HT-29 (cell line): ENCODE data around the gene HBG1. TPM values are rescaled to one million over a fixed set of nuclear protein-coding genes. Genes with fewer than 3 reads are reported as not detected.
"Not testable (repeated sequence)": the region's sequence is repeated elsewhere in the genome, so short reads cannot be mapped to it uniquely, and the experiment has no call there.

ENCODE experiments used
- DNase-seq: peaks from one replicate; pipeline ENCODE4 v3.0.0-alpha.2; 2015; ENCODE audit warnings: low spot score
- total RNA-seq: library from RNA; depleted of rRNA; stranded (reverse); fragments of >200 nt; shearing (Covaris generic); gene quantifications from 2 replicates; pipeline ENCODE4 v1.2.3, GENCODE V29; 2014; rRNA removed

HBG1 gene
- not detected in 2 replicates for total RNA-seq

- DNase-seq, result not testable (repeated sequence)
Observed at GRCh38 chr11:5249807-5250396, at the start of gene HBG1. Gene HBG1, minus strand, starts transcription at chr11:5249857. Its CDS starts 53 bp downstream, at chr11:5249804.

- DNase-seq, result no peak
Observed at GRCh38 chr11:5298451-5298850, 48.8 kb upstream of the HBG1 start.

GRCh38 chr11:5297721-5298323 lies 48.2 kb upstream of the HBG1 start:
- DNase-seq, result no peak

- not testable (repeated sequence) for DNase-seq
Observed at GRCh38 chr11:5294342-5294995, 44.8 kb upstream of the HBG1 start.

DNA sequence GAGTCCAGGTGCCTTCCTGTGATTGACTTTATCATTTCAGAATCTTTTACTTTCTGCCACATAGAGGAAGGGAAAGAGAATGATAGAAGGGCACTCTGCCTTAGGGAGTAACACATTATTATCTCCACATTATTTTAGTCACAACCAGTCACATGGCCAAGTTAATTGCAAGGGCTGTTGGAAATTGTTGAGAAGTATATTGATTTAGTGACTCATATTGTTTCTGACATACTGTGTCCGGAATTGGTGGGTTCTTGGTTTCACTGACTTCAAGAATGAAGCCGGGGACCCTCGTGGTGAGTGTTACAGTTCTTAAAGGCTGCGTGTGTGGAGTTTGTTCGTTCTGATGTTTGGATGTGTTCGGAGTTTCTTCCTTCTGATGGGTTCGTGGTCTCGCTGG lies 43.4 kb upstream of the HBG1 start:
- DNase-seq, result no peak

DNA sequence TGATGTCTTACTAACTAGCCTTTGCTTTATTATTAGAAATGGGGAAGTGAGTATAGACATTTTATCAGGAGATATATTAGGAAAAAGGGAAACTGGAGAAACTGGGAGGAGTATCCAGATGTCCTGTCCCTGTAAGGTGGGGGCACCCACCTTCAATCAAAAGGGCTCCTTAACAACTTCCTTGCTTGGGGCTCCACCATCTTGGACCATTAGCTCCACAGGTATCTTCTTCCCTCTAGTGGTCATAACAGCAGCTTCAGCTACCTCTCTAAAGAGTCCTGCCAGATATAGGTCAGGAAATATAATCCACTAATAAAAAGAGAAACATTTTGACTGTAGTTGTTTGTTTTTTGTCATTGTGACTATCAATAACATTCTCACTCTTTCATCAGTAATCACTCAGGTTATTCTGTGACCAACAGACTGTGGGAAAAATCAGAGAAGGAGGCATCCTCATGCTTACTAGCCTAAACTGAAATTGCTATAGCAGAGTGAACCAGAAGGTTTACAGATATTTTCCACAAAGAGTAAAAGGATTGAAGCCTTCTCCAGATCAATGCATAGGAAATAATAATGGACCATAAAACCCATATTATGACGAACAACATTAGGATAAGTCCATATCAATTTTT lies 41.7 kb upstream of the HBG1 start:
- peak; percentile 53 for DNase-seq

DNA sequence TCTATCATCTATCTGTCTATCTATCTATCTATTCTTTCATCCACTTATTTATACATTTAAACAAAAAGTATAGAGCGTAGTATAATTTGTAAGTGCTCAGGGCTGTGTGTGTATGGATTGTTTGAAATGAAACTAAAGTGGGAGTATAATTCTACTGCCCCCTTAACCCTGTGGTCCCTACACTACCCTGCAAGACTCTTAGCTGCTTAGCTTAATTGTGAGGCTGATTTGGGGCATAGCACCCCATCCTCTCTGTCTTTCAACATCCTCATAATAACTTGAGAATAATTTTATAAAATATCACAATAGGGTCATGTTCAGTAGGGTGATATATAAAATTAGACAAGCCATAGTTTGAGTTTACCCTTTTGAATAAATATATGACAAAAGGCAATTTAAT lies 40.4 kb upstream of the HBG1 start:
- no peak for DNase-seq

DNA sequence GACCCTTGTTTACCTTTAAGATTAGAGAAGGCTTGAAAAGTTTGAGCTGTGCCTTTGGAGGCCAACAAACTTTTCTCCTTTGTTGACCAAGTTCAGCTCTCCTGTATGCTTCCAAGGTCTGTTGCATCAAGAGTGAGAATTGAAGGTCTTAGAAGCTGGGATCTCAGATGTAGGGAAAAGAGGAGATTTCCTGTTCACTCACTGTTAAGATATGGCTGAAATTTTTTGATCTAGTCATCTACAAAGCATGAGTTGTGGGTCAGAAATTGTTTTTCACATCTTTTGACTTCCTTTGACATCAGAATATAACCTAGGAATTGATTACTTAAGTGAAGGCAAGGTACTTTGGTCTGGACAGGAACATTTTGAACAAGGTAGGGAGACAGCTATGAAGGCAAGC lies 40.0 kb upstream of the HBG1 start:
- DNase-seq, result no peak

DNA sequence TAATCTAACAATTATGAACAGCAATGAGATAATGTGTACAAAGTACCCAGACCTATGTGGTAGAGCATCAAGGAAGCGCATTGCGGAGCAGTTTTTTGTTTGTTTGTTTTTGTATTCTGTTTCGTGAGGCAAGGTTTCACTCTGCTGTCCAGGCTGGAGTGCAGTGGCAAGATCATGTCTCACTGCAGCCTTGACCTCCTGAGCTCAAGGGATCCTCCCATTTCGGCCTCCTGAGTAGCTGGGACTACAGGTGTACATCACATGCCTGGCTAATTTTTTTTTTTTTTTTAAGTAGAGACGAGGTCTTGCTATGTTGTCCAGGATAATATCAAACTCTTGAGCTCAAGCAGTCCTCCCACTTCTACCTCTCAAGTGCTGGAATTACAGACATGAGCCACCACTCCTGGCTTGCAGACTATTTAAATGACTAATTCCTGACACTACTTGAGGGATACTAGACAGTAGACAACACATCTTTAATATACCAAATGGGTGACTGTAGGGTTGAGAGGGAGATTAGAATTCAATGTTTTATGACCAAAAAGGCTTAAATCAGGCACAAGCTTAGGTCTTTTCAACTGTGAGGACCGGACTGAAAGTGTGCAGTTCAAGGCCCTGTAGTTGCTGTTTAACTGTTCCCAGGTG lies 39.4 kb upstream of the HBG1 start:
- DNase-seq, result no peak

GRCh38 chr11:5288108-5288905 lies 38.6 kb upstream of the HBG1 start:
- no peak for DNase-seq

- DNase-seq, result no peak
Observed at GRCh38 chr11:5286901-5287300, 37.2 kb upstream of the HBG1 start.

DNA sequence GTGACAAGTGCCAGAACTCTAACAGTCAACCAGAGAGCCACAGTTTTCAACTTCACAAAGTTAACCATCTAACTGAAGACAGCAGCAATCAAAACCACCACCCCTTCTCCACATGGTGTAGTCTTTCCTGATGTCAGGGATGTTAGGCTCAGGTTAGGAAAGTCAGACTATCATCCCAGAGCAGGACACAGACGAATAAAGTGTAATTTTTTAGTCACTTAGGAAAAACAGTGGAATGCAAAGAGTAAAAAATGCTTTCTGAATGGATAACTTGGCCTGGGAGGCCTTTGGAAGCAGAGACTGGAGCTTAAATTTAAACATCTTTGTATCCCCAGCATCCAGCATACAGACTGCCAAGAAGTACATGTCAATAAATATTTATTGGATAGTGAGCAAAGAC lies 36.7 kb upstream of the HBG1 start:
- DNase-seq, result no peak

DNA sequence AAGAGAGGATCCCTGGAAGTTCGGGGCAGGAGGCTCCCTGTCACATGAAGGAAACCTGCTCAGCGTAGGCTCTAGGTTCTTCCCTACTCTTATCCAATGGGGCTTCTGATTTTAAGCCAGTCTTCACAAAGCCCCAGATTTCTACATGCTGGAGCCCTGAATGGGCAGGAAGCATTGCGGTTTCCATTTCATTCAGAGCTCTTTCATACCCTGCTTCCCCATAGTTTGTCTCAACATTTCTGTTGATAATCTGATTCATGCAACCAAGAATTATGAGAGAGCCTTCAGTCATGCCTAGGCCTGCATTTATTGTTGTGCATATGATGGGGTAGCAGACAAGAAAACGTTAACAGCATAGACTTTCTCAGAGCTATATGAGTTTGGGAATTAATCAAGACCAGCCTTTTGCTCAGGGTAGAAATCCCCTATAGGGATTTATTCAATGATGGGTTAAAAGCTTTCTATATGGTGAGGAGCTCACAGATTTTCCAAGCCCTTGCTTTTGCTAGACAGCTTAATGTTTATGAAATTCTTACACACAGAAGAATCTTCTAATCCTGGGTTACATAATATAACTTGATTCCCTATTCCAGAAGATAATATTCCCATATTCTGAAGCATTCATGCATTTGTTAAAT lies 36.2 kb upstream of the HBG1 start:
- no peak for DNase-seq

DNA sequence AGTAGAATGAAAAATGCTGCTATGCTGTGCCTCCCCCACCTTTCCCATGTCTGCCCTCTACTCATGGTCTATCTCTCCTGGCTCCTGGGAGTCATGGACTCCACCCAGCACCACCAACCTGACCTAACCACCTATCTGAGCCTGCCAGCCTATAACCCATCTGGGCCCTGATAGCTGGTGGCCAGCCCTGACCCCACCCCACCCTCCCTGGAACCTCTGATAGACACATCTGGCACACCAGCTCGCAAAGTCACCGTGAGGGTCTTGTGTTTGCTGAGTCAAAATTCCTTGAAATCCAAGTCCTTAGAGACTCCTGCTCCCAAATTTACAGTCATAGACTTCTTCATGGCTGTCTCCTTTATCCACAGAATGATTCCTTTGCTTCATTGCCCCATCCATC lies 35.0 kb upstream of the HBG1 start:
- no peak for DNase-seq

- no peak for DNase-seq
Observed at GRCh38 chr11:5283882-5284281, 34.2 kb upstream of the HBG1 start.

- no peak for DNase-seq
Observed at GRCh38 chr11:5283086-5283485, 33.4 kb upstream of the HBG1 start.

DNA sequence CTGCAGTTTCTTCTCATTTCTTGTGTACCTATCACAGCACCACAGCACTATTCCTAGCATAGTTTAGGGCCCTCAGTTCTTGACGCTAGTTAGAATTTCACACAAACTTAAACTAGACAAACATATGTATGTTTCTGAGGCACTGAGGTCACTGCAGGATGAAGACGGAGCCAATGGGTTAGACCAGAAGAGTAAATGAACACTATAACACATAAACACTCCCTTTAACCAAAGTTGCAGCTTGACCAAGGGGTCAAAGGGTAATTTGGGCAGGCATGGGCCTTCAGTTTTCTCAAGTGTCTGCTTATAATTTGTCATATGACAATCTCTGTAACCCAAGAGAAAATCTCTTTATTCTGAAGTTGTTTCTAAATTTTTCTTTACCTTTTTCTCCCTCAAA lies 33.0 kb upstream of the HBG1 start:
- no peak for DNase-seq

- DNase-seq, result no peak
Observed at GRCh38 chr11:5281596-5281995, 31.9 kb upstream of the HBG1 start.

DNA sequence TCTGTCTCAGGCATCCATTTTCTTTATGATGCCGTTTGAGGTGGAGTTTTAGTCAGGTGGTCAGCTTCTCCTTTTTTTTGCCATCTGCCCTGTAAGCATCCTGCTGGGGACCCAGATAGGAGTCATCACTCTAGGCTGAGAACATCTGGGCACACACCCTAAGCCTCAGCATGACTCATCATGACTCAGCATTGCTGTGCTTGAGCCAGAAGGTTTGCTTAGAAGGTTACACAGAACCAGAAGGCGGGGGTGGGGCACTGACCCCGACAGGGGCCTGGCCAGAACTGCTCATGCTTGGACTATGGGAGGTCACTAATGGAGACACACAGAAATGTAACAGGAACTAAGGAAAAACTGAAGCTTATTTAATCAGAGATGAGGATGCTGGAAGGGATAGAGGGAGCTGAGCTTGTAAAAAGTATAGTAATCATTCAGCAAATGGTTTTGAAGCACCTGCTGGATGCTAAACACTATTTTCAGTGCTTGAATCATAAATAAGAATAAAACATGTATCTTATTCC lies 31.0 kb upstream of the HBG1 start:
- peak; percentile 83 for DNase-seq

- DNase-seq, result no peak
Observed at GRCh38 chr11:5279471-5280090, 29.9 kb upstream of the HBG1 start.
